AG04450 (cell line): ENCODE data around the gene AIDA. TPM values are rescaled to one million over a fixed set of nuclear protein-coding genes. Genes with fewer than 3 reads are reported as not detected.
A peak's percentile ranks its signal among the peaks of the same experiment; 100 is the strongest.

Source experiments
- CTCF ChIA-PET: fragments of 300-600, 350-600 bp; formaldehyde crosslinking; extraction: SDS; loops from one replicate; lab custom pipeline; 2022; ENCODE audit warnings: antibody characterized with exemption, inconsistent platforms; lab: Charles Lee
- POLR2A ChIA-PET: fragments of 350-600 bp; formaldehyde crosslinking; extraction: SDS; loops from one replicate; lab custom pipeline; 2021; ENCODE audit warnings: antibody characterized with exemption, inconsistent platforms; lab: Yijun Ruan, JAX
- DNase-seq: peaks from one replicate; pipeline ENCODE4 v3.0.0-alpha.2; 2011; ENCODE audit warnings: low read depth, low spot score
- H3K27ac ChIP-seq: one replicate; pipeline ENCODE4 v1.5.1; 2012; ENCODE audit warnings: low read depth, low read length, control low read depth
- H3K27me3 ChIP-seq: one replicate; pipeline ENCODE4 v1.6.0; 2012; ENCODE audit warnings: low read length; ENCODE audit not compliant: control insufficient read depth, insufficient read depth
- H3K4me3 ChIP-seq: 2 replicates; pipeline ENCODE4 v1.5.1; 2011; ENCODE audit warnings: mild to moderate bottlenecking, low read depth, low read length, control low read depth
- H3K9me3 ChIP-seq: 2 replicates; pipeline ENCODE4 v1.5.1; 2012; ENCODE audit warnings: low read length; ENCODE audit not compliant: control insufficient read depth, insufficient read depth
- CTCF ChIP-seq: IDR thresholded peaks from 2 replicates; pipeline ENCODE4 v1.5.1; 2011; ENCODE audit warnings: low read depth, low read length, control low read depth, inconsistent platforms
- polyA plus RNA-seq: library from polyadenylated mRNA; depleted of rRNA; stranded (reverse); fragments of >200 nt; gene quantifications from 2 replicates; pipeline ENCODE4 v1.2.3, GENCODE V29; 2011

AIDA gene
- polyA plus RNA-seq, 1 experiment: 112 TPM

- Histone ChIP-seq H3K27me3 (no peaks in the 10 kb centered on the region), H3K9me3 (no peaks in the 10 kb centered on the region), H3K27ac (no peak overlapping the region), H3K4me3 (no peak overlapping the region)
- CTCF ChIA-PET: interaction anchor here (5.9 kb wide), 1 partner anchor 168 kb away, joined by 134 read pairs; no protein-coding TSS in a partner anchor
- no peak for TF ChIP-seq CTCF
- DNase-seq: no peak
- POLR2A ChIA-PET: no interaction called here
Measured at GRCh38 chr1:222632749-222633148, 79.5 kb downstream of the AIDA start.

- POLR2A ChIA-PET: no interaction called here
- H3K27ac ChIP-seq: peak overlapping the region; percentile 33
- H3K27me3 ChIP-seq: no peaks in the 10 kb centered on the region
- CTCF ChIA-PET: interaction anchor here (5.9 kb wide), 1 partner anchor 167 kb away, joined by 134 read pairs; no protein-coding TSS in a partner anchor
- DNase-seq: no peak
- TF ChIP-seq CTCF: no peak
- no peak overlapping the region for H3K4me3 ChIP-seq
- H3K9me3 ChIP-seq: no peaks in the 10 kb centered on the region
Measured at GRCh38 chr1:222631611-222632208, 80.6 kb downstream of the AIDA start.

- CTCF ChIA-PET: interaction anchor here (1.6 kb wide), 1 partner anchor 165 kb away, joined by 8 read pairs; no protein-coding TSS in a partner anchor
Measured at GRCh38 chr1:222629921-222630535, 82.3 kb downstream of the AIDA start.

GRCh38 chr1:222627232-222627631, 85.1 kb downstream of the AIDA start:
- ChIA-PET CTCF (interaction anchor here (1.7 kb wide), 1 partner anchor 162 kb away, joined by 7 read pairs; no protein-coding TSS in a partner anchor), POLR2A (no interaction called here)
- TF ChIP-seq CTCF: no peak
- no peaks in the 10 kb centered on the region for H3K9me3 ChIP-seq
- H3K4me3 ChIP-seq: no peak overlapping the region
- H3K27ac ChIP-seq: no peak overlapping the region
- H3K27me3 ChIP-seq: no peaks in the 10 kb centered on the region
- no peak for DNase-seq

More at GRCh38 chr1:222629921-222630535, 82.3 kb downstream of the AIDA start:
- H3K27me3 ChIP-seq: no peaks in the 10 kb centered on the region
- POLR2A ChIA-PET: interaction anchor here (0.6 kb wide), 1 partner anchor 14 kb away, joined by 3 read pairs; no protein-coding TSS in a partner anchor
- DNase-seq: no peak
- no peak for TF ChIP-seq CTCF
- H3K27ac ChIP-seq: no peak overlapping the region
- no peak overlapping the region for H3K4me3 ChIP-seq
- H3K9me3 ChIP-seq: no peaks in the 10 kb centered on the region

- Histone ChIP-seq H3K27me3 (no peaks in the 10 kb centered on the region), H3K9me3 (no peaks in the 10 kb centered on the region), H3K27ac (no peak overlapping the region), H3K4me3 (no peak overlapping the region)
- ChIA-PET POLR2A (no interaction called here), CTCF (interaction anchor here (1.0 to 7.6 kb wide), 2 partner anchors 10 to 159 kb away, joined by 4 to 49 read pairs; no protein-coding TSS in a partner anchor)
- DNase-seq: no peak
- TF ChIP-seq CTCF: no peak
Measured at GRCh38 chr1:222624214-222624613, 88.1 kb downstream of the AIDA start.
